Epithelial cell of prostate (primary cell): Measurements from ENCODE around the gene QSOX2.

ENCODE experiments used
- DNase-seq: peaks from one replicate; pipeline ENCODE4 v3.0.0-alpha.2; 2011; ENCODE audit warnings: low read depth, low spot score
- H3K27ac ChIP-seq: fragments of 450-650 bp; 2 replicates; pipeline ENCODE4 v1.5.1; 2017; ENCODE audit warnings: mild to moderate bottlenecking

The QSOX2 gene

DNA sequence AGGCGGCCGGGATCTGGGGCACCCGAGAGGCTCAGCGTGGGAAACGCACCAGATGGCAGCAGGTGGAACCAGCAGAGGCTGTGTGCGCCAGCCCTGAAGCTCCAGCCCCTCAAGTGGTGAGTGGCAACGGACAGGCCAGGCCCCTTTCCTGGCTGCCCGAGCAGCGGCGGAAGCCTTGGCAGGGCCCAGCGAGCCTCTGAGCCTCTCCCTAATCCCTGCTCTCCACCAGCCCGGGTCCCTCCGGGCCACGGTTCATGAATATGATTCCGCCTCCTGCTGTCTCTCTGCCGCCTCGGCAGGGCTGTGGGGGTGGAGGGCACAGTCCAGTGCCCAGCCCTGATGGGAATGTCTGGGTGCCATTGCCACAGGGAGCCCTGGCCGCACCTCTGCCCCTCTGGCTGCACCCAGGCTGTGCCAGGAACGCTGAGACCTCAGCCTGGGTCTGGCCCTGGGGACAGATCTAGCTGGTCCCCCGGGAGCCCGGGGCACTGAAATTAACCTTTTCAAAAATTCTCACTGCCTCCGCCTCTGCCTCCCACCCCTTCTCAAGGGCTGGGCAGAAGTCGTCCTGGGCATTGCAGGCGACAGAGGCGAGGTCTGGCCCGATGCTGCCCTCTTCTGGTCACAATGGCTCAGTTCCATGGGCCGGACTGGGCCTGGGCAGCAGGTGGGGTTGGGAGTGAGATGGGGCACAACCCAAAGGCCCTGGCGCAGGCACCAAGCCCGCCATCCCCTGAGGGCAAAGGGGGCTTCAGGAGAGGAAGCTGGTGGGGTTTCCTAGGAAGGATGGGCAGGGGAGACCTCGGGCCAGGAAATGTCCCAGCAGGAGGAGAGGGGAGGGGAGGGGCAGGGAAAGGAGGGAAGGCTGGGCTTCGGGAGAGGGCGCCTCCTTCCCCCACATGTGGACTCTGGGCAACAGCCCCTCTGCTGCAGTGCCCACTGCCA, 38.0 kb upstream of the QSOX2 start:
- no peak overlapping the region for H3K27ac ChIP-seq
- DNase-seq = no peak

DNA sequence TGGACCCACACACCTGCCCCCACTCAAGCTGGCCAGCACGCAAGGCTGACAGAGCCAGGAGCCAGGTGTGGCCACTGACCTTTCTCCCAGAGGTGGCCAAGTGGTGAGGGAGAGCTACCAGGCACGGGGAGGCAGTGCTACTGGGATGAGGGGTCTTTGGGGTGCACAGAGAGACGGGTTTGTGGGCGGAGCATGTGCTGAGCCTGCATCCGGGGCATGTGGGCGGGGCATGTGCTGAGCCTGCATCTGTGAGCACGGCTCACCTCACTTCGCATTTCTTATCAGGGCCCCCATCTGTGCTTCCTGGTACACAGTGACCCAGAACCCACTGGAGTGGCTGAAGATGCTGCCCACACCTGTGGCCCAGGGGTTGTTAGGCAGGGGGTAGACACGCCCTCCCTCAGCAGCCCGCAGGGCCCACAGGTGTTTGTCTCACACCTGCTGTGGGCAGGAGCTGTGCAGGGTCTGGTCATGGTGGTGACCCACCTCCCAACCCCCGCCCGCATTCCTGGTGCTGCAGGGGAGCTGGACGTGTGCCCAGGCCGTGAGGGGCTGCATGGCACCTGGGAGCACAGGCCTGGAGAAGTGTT, 36.8 kb upstream of the QSOX2 start:
- H3K27ac ChIP-seq = no peak overlapping the region
- DNase-seq = no peak

DNA sequence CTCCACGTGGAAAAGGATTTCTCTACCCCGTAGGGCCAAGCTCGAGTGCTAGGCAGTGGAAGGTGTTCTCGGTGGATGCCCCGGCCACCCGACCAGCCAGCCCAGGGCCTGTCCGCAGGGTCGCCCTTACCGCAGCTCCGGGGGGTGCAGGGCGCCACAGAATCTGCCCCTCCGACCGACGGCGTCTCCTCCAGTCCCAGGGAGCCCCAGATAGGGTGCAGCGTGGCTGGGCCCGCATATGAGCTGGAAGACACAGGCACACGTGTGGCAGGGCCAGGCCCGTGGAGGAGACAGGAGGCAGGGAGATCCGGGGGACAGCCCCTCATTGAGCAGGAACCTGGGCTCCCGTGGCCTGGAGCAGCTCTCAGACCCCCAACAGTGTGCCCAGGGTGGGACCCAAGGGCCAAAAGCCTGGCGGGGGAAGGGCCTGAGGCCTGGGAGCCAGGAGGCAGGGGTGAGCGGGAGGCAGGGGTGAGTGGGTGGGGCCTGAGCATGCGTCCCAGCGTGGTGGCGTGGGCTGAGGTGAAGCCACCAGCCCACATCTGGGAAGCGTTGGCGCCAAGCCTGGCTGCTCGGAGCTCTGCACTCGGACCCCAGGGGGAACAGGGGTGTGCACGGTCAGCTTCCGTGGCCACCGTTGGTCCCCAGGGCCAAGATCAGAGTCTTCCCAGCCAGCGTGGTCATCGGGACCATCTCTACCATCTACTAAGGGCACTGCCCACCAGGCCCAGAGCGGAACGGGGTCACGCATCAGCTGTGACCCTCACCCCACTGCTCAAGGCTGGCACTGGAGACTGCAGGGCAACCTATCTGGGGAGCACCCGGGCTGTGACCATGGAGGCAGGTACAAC, 36.0 kb upstream of the QSOX2 start:
- no peak for DNase-seq
- H3K27ac ChIP-seq = no peak overlapping the region

DNA sequence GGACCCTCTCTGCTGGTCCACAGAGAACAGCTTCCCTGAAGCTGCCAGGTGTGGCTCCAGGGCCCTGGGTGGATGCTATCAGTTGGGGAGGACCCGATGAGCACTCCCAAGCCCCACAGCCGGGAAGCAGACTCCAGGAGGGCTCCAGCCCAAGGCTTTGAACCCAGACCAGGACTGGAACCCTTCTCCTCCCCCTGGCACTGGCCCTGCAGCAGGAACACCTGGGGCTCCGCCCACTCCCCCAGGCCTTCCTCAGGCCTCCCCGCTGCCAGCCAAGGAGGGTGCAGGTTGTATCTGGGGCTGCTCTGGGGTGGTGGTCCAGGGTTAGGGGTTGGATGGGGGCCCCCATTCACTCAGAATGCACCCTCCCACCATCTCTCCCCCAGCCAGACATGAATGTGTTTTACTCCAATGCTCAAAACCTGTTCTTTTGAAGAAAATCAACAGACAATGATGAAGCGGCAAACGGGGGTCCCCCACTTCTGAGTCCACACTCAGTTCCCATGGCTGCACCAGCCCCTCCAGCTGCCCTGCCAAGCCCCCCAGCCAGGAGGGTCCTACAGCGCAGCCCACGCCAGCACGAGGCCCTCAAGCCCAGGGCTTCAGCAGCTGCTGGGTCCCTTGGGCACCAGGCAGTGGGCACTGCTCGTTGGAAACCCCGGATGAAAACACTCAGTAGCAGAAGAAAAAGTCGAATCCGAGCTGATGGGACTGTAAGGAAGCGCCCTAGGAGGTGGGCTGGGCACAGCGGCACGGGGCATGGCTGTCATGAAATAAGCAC, 35.1 kb upstream of the QSOX2 start:
- DNase-seq = no peak
- no peak overlapping the region for H3K27ac ChIP-seq

DNA sequence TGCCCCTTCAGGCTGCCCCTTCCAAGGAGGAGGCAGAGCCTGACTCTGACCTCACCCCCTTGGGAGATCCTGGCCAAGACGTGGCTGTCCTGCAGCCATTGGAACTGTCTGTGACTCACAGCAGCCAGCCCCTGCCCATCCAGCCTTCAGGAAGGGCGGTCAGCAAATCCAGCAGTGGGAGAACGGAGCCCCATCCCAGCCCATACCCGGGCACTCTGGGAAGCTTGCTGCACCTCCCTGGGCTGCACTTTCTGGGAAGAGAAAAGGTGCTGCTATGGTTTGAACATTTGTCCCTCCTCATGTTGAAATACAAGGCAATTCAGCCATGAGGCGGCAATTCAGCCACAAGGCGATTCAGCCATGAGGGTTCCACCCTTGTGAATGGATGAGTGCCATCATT, 33.9 kb upstream of the QSOX2 start:
- no peak overlapping the region for H3K27ac ChIP-seq
- no peak for DNase-seq

DNA sequence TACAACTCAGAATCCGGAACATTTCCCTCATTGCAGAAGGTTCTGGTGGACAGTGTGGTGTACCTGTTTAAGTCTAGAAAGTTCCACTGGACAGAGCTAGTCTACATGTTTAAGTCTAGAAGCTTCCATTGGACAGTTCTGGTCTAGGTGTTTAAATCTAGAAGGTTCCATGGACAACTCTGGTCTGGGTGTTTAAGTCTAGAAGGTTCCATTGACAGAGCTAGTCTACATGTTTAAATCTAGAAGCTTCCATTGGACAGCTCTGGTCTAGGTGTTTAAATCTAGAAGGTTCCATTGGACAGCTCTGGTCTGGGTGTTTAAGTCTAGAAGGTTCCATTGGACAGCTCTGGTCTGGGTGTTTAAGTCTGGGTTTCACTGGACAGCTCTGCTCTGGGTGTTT, 33.3 kb upstream of the QSOX2 start:
- DNase-seq = no peak
- H3K27ac ChIP-seq = no peak overlapping the region

DNA sequence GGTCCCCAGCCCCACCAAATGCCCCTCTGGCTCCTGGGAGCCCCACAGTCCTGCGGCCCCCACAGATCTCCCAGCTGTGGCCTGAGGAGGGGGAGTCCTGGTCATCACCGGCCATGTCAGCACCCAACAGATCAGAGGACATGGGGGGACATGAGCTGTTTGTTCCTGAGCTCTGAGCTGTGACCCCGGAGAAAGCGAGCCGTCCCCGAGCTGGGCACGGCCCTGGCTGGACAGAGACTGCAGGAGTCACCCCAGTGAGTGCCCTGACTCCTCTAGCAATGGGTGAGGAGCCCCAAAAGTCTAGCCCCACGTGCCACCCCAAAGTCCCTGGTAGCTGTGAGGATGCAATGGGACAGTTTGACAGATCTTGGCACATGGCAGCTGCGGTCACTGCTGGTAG, 32.6 kb upstream of the QSOX2 start:
- no peak overlapping the region for H3K27ac ChIP-seq
- DNase-seq = no peak

DNA sequence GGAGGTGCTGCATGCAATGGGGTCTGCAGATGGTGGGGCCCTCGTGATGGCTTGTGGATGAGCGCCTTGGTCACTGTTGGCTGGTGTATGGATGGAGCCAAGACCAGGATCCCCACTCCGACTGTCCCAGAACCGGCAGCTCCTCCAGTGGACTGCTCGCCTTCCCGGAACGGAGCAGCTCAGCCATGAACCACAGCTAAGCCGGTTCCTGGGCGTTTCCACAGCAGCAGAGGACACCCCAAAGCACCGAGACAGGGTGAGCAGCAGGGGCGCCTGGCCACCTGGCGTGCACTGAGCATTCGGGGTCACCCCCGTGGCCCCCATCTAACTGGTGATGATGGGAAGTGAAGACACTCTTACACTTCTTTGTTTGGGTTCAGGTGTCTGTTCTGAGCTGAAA, 32.1 kb upstream of the QSOX2 start:
- no peak for DNase-seq
- H3K27ac ChIP-seq = no peak overlapping the region

DNA sequence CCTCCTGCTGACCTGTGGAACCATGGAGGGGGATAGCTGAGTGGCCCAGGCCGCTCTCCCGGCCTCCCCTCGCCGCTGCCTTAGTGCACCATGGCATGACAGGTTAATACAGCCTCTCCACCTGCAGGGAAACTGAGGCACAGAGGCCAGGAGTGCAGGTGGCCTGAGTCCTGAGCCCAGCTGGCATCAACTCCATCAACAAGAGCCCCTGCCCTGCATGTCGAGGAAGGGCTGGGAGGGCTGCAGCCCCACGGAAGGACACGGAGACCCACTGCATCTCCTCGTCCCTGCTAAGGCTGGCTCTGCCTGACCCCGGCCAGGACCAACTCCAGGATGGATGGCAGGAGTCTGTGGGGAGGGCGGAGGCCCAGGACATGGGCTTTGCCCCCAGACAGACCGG, 31.1 kb upstream of the QSOX2 start:
- H3K27ac ChIP-seq = no peak overlapping the region
- DNase-seq = no peak

DNA sequence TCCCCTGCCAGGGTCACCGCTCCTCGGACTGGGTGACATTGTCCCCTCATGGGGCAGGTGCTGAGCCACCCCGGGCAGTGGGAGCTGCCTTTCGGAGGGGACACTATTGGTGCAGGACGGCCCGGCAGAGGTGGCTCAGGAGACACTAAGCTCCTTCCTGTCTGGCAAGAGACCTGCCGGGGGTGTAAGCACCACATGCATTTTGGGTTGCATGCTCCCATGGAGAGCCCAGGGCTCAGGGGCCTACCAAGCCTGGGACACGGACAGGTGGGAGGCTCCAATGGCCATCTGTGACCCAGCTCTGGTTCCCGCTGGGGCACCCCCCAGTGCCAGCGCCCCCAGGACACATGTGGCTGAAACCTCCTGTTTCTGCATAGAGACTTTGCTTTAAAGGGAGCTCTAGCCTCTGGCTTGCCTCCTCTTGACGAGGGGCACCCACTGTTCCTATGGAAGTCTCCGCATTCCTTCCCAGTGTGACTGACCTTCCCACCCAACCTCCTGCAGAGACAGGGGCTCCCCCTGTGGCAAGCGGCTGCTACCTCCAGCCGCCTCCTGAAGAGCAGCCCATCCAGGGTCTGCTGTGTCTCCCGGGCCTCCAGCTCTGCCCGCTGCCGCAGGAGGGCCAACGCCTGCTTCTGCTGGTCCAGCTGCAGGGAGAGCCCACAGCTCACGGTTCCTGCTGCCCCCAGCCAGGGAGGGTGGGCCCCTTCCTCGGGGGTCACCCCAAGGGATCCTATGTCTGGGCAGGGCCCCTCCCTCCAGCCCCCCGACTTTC, 30.2 kb upstream of the QSOX2 start:
- DNase-seq = no peak
- no peak overlapping the region for H3K27ac ChIP-seq

DNA sequence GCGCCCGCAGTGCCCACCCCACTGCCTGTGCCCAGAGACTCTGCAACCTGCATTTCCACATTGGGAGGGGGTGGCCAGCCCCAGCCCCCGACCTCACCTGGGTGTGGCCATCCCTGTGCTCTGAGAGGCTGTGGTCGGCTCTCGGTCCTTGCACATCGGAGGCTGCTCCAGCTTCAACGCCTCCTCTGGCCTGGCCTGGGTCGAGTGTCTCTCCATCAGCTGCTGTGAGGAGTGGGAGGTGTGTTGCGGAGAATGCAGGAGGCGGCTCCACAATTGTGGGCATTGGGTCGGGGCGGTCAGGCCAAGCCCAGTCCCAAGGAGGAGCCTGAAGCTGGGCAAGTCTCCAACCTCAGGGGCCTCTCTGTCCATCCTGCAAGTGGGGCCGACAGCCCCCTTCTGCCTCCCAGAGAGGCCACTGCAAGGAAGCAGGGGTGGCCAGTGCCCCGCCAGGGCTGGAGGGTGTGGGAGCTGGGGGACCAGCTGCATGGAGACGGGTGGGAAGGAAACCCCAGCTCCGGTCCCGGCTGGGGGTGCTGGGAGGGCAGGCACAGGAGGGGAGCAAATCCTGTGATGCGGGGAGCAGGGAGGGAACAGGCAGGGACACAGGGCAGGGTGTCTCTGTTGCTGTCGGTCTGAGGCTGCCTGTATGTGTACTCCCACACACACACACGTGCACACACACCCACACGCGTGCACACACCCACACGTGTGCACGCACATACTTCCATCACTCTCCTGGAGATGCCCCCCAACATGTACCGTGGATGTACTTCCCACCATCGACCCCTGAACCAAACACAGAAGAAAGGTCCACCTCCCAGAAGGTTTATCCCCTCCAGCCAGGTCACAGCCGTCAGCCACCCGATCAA, 29.4 kb upstream of the QSOX2 start:
- DNase-seq = no peak
- no peak overlapping the region for H3K27ac ChIP-seq

DNA sequence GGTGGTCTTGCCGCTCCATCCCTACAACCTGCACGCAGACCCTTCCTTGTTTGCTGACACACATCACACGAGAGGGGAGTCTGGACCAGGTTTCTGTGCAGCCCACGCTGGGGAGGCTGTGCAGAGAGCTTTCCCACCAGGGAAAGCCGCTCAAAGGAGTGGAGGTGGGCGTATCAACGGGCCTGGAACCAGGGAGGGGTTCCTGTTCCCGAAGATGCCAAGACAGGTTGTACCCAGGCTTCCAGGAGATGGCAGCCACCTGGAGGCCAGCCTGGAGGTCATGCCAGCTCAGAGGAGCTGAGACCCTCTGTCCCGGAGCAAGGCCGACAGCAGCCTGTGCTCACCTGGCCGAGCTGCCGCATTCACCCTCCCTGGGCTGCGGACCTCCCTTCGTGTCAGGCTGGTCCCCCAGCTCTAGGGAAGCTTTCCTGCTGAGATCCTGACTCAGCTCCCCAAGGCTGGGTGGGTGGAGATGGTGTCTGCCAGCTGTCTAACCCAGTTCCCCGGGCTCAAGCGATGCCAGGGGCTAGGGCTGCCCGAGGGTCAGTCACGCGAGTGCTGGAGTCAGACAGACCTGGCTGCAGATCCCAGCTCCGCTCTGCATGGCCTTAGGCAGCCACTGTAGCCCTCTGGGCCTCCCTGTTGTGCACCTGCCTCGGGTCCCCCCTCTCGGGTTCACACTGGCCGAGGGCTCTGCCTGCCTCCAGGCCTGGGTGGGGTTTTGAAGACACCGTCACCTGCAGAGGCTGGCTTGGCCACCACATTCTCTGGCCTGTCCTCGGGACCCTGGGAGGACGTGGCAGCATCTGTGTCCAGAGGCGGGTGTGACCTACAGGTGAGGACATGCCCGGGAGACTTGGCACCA, 28.5 kb upstream of the QSOX2 start:
- DNase-seq = no peak
- no peak overlapping the region for H3K27ac ChIP-seq

DNA sequence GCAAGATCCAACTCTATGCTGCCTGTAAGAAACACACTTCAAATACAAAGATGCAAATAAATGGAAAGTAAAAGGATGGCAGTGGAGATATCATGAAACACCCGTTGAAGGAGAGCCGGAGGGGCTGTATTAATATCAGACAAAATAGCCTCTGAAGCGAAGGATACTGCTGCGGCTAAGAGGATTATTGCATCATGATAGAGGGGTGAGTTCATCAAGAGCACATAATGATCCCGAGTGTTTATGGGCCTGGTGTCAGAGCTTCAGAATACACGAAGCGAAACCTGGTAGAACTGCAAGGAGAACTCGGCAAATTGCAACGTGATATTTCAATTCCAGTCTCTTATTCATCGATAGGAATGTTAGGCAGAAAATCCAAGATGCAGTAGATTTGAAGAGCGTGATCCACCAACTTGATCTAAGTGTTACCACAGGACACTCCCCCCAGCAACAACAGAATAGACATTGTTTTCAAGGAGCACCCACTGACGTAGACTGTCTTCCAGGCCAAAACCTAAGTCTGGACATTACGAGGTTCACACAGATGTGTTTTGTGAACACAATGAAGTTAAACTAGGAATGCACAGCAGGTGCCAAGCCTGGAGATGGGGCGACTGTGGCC, 27.7 kb upstream of the QSOX2 start:
- no peak for DNase-seq
- H3K27ac ChIP-seq = no peak overlapping the region

DNA sequence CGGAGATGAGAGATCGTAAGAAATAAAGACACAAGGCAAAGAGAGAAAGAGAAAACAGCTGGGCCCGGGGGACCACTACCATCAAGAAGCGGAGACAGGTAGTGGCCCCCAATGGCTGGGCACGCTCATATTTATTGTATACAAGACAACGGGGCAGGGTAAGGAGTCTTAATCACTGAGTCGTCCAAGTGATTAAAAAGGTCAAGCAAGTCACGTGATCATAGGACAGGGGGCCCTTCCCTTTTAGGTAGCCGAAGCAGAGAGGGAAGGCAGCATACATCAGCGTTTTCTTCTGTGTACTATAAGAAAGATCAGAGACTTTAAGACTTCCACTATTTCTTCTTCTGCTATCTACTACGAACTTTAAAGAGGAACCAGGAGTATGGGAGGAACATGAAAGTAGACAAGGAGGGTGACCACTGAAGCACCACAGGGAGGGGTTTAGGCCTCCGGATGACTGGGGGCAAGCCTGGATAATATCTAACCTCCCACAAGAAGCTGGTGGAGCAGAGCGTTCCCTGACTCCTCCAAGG, 24.6 kb upstream of the QSOX2 start:
- no peak for DNase-seq
- H3K27ac ChIP-seq = no peak overlapping the region

DNA sequence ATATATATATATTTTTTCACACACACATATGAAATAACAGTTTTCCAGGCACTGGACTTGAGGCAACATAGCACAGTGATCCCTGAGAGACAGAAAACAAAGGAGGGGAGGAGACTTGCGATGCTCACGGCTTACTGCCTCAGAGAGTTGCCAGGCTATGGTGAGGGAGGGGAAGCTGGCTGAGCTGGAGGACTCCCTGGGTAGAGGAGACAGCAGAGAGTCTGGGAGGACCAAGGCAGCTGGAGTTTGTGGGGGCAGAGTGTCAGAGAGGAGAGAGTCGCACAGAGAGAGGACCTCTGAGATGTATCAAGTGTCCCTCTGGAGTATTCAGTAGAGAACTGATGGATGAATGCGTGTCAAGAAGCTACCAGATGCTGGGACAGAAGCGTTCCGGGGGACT, 23.1 kb upstream of the QSOX2 start:
- H3K27ac ChIP-seq = no peak overlapping the region
- no peak for DNase-seq

DNA sequence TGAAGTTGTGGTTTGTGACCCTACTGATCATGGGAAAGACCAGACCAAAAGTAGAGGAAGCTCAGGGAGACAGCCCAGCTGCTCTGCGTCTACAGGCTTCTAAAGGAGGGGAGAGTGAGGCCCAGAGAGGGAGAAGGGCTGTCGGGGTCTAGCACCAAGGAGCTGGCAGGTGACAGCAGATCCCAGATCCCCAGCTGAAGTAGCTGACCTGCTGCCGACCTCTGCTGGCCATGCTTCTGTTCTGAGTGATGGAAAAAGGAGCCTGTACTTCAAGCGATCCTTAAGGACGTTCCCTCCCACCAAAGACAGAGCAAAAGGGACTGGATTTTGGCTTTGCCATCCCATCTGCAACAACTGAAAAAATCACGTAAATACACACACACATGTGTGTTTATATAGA, 22.7 kb upstream of the QSOX2 start:
- no peak for DNase-seq
- no peak overlapping the region for H3K27ac ChIP-seq
